Suppressor macrophage treated with lipopolysaccharide for 4 hours (primary cell): ENCODE results near the gene BACH2.
A peak's percentile ranks its signal among the peaks of the same experiment; 100 is the strongest.
"Not testable (repeated sequence)": the region's sequence is repeated elsewhere in the genome, so short reads cannot be mapped to it uniquely, and the experiment has no call there.

Source experiments
- DNase-seq: peaks from one replicate; pipeline ENCODE4 v3.0.0-alpha.2; 2020

The BACH2 gene

GRCh38 chr6:89985751-89986493 lies 310.7 kb downstream of the BACH2 start:
- no peak for DNase-seq

GRCh38 chr6:89984926-89985750 lies 311.5 kb downstream of the BACH2 start:
- DNase-seq: no peak

DNA sequence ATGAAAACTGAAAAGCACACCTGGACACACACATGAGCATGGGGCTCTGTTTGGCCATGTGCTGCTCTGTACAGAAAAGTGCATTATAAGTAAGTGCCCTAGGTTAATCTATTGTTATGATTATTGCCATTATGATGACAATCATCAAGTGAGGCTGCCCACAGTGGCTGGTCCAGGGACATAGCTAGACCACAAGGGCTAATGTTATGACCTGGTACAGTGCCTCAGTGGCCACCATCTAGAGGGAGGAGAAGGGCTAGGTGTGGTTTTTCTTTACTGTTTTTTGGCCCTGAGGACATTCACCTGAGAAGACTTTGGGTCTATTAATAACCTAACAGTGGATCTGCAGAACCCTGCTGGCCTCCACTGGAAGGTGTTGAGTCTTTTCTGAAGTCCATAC lies 316.3 kb downstream of the BACH2 start:
- DNase-seq: no peak

DNA sequence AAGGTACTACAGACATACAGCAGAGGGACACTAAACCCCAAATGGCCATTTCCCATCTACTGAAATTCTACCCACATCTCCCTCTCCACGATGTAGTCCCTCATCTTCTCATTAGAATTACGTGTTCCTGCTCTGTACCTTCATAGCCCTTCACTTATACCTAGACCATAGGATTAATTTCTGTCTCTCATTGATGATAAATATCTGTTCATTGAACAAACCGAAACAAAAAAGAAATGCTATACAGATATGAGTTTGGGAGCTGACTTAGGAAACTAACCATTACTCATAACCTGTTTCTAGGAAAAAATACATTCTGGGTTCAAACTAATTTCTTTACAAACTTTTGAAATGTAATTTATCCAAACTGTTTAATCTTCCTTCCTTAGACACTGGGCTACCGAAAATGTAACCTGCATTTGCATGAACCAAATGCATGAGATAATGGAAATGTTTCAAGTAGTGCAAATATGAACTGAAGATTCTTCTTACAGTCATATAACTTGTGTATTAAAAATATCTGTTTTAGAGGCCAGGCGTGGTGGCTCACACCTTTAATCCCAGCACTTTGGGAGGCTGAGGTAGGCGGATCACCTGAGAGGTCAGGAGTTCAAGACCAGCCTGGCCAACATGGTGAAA lies 317.0 kb downstream of the BACH2 start:
- no peak for DNase-seq

DNA sequence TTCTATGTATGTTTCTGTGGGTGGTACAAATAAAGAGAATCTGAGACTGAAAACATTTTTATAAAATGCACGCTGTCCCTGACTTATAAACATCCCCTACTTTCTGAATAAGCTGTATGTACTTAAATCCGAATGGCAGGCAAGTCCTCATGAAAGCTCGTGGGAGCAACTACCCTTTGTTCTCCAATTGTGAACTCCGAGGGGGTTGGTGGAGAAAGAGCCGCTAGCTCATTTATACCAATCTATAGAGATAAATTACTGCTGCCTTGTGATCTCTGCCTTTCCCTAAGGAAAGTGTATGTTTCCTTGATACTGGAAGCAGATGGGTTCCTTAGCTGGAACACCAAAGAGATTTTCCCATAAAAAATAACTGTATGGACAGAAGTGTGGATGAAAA lies 317.9 kb downstream of the BACH2 start:
- DNase-seq: no peak

DNA sequence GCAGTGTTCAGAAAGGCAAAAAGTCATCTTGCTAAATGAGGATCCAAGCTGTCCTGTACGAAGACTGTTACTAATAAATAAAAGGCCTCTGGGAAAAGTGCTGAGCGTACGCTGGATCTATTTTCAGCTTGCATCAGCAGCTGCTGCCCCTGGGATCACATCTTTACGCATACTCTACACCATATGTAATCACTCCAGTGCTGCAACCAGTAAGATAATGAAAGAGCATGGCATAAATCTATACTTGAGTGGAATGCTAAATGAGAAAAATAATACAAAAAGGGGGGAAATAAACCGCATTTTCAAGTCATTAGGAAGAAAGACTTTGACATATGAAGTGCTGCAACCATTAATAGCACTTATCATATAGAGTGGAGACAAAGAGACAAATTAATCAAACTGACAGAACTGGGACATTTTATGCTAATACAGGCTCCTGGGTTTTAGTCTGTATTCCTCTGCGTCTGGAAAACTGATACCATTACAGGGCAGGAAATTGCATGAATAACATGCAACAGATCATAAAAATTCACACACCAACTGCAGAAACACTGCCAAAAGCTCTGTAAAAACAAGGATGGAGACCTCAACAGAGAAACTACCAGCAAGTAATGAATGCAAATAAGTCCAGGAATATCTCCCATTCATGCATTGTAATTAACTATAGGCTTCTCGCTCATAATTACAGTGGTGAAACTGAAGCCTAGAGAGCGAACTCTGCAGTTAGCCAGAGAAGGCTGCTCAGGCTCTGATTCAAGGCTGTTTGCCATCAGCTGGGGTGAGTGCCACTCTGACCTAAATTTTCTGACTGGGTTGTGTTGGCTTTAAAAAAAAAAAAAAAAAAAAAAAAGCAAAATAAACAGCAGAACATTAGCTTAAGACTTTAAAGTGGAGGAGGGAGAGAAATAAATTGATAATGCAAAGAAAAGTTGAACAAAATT lies 318.6 kb downstream of the BACH2 start:
- no peak for DNase-seq

DNA sequence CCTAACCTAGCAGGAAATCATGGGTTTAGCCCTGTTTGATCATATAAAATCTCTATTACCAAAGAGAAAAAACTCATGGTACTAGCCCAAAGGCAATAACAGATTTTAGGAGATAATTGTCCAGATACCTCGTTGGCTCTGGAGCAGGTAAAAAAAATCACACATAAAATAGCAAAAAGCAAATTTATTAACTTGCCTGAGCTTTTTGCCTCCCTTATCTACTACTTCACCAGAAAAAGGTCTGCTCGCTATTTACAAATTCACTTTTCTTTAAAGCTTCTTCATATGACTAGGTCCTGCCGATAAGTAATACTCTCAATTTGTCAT lies 320.0 kb downstream of the BACH2 start:
- DNase-seq: no peak

- no peak for DNase-seq
Measured at GRCh38 chr6:89975991-89976693, 320.5 kb downstream of the BACH2 start.

- DNase-seq: no peak
Measured at GRCh38 chr6:89975366-89975765, 321.3 kb downstream of the BACH2 start.

DNA sequence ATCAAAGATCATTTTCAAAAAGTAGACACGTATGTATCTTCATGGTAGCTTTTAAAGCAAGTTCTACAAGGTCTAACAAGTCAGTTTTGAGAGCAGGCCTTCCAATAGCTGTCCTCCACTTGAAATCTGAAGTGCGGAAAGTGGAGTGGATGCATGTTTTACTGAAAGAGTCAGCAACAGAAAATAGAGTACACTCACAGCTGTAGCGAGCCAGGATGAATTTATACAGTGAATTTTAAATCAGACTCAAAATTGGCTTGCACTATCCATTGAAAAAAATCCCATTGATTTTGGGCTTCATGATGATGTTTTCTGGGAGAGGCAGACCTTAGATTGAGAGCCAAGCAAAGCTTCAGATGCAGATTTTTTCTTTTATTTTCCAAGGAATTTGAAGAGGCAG lies 321.8 kb downstream of the BACH2 start:
- no peak for DNase-seq

DNA sequence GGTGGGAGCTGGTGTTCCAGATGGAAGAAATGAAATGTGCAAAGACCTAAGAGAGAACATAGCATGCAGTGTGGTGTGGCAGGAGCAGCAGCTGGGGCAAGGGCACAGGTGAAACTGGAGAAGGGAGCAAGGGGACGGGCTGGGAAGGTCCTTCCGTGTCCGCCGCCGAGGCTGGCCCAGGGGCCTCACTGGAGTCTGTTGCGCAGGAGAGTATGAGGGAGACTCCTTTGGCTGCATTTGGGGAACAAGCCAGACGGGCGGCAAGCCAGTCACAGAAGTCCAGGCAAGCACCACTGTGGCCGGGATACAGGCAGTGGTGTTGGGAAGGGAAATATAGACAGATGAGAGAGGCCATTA lies 324.6 kb downstream of the BACH2 start:
- DNase-seq: no peak

DNA sequence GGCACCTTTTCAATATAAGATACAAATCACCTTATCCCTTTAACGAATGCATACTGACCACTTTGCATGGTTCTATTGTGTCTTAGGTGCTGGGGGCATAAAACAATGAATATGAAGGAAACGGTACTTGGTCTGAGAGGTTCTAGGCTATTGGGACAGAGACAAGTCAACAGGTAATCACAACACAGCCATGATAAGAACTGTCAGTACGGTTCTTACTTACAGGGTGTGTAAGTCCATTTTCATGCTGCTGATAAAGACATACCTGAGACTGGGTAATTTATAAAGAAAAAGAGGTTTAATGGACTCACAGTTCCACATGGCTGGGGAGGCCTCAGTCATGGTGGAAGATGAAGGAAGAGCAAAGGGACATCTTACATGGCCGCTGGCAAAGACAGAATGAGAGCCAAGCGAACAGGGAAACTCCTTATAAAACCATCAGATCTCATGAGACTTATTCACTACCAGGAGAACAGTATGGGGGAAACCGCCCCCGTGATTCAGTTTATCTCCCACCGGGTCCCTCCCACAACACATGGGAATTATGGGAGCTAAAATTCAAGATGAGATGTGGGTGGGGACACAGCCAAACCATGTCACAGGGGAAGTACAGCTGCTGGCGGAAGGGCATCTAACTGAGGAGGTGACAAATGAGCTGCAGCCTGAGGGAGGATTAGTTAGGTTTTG lies 325.2 kb downstream of the BACH2 start:
- not testable (repeated sequence) for DNase-seq

GRCh38 chr6:89970609-89971337 lies 325.9 kb downstream of the BACH2 start:
- peak; percentile 66 for DNase-seq

DNA sequence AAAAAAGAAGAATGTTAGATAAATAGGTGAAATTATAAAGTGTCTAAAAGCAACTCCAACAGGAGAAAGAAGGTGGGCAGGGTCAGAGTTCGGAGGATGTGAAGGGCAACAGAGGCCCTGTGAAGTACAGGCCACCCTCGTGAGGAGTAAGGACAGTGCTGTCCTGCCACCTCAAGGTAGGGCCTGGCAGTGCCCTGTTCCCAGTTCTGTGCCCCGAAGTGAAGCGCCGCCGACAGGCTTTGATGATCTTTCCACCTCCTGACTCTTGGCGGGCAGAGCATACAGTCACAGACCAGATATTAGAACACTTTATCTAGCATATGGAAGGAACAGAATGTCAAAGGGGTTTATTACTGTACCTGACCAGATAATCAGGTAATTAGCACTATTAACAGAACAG lies 326.6 kb downstream of the BACH2 start:
- no peak for DNase-seq

DNA sequence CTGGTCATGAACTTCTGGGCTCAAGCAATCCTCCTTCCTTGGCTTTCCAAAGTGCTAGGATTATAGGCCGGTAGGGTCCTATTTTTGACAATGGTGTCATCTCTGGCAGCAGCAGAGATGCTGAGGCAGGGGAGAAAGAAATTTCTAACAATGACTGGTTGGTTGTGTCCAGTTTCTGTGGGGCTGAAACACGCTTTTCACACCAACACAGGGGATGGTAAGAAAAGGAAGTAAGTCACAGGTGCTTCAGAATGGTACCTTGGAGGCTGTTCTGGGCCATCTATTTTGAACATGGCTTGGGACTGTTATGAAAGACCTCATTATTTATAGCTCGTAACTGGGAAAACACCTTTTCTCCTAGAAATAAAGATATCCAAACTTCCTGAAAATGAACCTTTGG lies 329.7 kb downstream of the BACH2 start:
- no peak for DNase-seq

DNA sequence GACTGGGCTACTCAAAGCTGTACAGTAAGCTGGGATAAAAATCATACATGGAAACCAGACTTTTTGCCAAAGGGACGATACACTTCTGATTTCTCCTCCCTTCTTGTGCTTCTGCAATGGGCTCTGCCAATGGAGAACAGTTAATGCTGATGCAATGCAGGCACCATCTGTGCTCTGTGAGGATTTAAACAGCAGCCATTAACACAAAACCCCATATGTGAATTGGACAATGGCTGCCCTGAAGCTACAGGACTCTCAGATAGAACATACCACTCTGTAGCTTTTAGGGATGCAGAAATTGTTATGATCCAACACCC lies 330.5 kb downstream of the BACH2 start:
- no peak for DNase-seq

GRCh38 chr6:89965441-89966227 lies 331.0 kb downstream of the BACH2 start:
- no peak for DNase-seq

DNA sequence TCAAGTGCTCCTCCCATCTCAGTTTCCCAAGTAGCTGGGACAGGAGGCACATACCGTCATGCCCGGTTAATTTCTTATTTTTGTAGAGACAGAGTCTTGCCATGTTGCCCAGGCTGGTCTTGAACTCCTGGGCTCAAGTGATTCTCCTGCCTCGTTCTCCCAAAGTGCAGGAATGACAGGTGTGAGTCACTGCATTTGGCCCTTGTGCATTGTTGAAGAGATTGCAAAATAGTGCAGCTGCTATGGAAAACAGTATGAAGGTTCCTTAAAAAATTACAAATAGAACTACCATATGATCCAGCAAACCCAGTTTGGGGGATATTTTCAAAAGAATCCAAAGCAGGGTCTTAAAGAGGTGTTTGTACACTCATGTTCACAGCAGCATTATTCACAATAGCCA lies 333.3 kb downstream of the BACH2 start:
- peak; percentile 13 for DNase-seq

- DNase-seq: no peak
Measured at GRCh38 chr6:89961481-89961880, 335.2 kb downstream of the BACH2 start.

DNA sequence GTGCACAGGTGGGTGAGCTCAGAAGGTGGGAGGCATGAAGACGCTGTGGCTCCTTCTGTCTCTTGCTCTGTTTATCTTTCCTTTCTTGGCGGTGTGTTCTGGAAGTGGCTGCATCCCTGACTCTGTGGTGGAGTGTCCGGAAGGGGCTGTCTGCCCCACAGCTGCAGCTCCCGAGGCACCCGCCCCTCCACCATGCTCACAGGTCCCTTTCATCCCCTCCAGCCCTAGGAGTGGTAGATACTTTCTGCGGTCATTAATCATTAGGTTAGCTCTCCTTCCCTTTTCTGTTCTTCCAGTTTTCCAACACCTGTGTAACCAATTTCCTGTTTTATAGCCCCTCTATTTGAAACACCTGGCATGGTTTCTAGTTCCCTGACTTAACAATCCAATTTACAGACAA lies 336.8 kb downstream of the BACH2 start:
- DNase-seq: no peak
